Uterus (tissue), 2 donors: ENCODE data around the gene TMEM185A.
"Not testable (repeated sequence)": the region's sequence is repeated elsewhere in the genome, so short reads cannot be mapped to it uniquely, and the experiment has no call there.

Source experiments
- POLR2A ChIP-seq, 2 donors: fragments of 450-650 bp; IDR thresholded peaks; one replicate each; pipeline ENCODE4 v1.6.1; 2016; ENCODE audit warnings: antibody characterized with exemption in 2 of 2, mild to moderate bottlenecking in 1 of 2, moderate library complexity in 1 of 2
- TF ChIP-seq, protein P1 (sequence below), 4 experiments: fragments of 200-600 bp in 2 of 4; fragments of 450-650 bp in 2 of 4; sonication (generic) in 2 of 4; IDR thresholded peaks; one replicate each; pipeline ENCODE4 v1.5.1; 2016 to 2019; ENCODE audit warnings: antibody characterized with exemption in 4 of 4, mild to moderate bottlenecking in 2 of 4, moderate library complexity in 1 of 4

DNA sequence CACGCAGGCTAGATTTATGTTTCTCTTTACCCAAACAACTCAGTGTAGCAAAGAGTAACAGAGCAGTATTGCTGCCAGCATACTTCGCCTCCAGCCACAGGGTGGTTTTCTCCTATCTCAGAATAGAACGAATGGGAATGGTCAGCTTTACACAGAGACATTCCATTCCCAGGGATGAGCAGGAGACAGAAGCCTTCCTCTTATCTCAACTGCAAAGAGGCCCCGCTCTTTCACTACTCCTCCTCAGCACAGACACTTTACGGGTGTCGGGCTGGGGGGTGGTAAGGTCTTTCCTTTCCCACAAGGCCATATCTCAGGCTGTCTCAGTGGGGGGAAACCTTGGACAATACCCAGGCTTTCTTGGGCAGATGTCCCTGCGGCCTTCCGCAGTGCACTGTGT, 4.8 kb downstream of the TMEM185A start:
- TF ChIP-seq, protein P1, sequence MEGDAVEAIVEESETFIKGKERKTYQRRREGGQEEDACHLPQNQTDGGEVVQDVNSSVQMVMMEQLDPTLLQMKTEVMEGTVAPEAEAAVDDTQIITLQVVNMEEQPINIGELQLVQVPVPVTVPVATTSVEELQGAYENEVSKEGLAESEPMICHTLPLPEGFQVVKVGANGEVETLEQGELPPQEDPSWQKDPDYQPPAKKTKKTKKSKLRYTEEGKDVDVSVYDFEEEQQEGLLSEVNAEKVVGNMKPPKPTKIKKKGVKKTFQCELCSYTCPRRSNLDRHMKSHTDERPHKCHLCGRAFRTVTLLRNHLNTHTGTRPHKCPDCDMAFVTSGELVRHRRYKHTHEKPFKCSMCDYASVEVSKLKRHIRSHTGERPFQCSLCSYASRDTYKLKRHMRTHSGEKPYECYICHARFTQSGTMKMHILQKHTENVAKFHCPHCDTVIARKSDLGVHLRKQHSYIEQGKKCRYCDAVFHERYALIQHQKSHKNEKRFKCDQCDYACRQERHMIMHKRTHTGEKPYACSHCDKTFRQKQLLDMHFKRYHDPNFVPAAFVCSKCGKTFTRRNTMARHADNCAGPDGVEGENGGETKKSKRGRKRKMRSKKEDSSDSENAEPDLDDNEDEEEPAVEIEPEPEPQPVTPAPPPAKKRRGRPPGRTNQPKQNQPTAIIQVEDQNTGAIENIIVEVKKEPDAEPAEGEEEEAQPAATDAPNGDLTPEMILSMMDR (IDR thresholded peaks at IDR 0.05), result not testable (repeated sequence)
- TF ChIP-seq POLR2A (IDR thresholded peaks at IDR 0.05), result not testable (repeated sequence)
